ENCODE data around the gene CAPN12.

DNA sequence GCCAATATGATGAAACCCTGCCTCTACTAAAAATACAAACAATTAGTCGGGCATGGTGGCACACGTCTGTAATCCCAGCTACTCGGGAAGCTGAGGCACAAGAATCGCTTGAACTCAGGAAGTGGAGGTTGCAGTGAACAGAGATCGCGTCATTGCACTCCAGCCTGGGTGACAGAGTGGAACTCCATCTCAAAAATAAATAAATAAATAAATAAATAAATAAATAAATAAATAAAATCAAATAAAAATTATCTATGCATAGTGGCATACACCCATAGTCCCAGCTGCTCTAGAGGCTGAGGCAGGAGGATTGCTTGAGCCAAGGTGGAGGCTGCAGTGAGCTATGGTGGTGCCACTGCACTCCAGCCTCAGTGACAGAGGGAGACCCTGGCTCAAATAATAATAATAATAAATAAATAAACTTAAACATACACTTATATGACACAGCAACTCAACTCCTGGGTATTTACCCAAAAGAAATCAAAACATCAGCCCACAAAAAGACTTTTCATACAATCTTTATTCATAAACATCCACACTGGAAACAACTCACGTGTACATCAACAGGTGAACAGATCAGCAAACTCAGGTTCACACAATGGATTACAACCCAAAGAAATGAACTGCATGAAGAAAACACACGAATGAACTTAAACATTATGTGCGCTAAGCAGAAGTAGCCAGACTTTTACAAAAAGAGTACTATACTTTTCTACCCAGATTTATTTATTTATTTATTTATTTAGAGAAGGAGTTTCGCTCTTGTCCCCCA, 22.2 kb upstream of the CAPN12 start:
- TF ChIP-seq CTCF (IDR thresholded peaks at IDR 0.05) (no peak), POLR2A (IDR thresholded peaks at IDR 0.05) (no peak)
